DND-41 (cell line): ENCODE results near the gene ATP2A2.

Experiments used
- EZH2 ChIP-seq: IDR thresholded peaks from 3 replicates; pipeline ENCODE4 v1.6.1; 2012; ENCODE audit warnings: borderline replicate concordance, low read depth, mild to moderate bottlenecking, moderate library complexity, low read length, inconsistent platforms; ENCODE audit not compliant: severe bottlenecking
- TF ChIP-seq, protein P1 (sequence below): IDR thresholded peaks from 2 replicates; pipeline ENCODE4 v1.5.1; 2012; ENCODE audit warnings: borderline replicate concordance, low read length, moderate library complexity, mild to moderate bottlenecking; ENCODE audit not compliant: poor library complexity, severe bottlenecking; ENCODE audit errors: extremely low read depth

DNA sequence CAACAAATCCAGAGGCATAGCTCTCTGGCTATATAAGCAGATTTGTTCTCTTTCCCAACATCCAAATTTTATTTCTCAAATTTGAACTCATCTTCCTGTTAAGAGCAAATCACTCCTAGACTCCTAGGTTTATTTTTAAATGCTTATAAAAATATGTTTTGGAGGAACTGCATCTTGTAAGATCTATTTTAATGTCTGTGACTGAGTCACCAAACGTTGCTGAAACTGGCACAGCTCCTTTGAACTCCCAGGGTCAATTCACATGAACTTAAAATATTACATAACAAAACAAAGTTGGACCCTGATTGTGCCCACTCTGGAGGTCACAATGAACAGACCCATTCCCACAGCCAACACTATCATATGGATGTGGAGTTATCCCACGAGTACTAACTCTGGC is 98.6 kb downstream of the ATP2A2 start:
- TF ChIP-seq, protein P1, sequence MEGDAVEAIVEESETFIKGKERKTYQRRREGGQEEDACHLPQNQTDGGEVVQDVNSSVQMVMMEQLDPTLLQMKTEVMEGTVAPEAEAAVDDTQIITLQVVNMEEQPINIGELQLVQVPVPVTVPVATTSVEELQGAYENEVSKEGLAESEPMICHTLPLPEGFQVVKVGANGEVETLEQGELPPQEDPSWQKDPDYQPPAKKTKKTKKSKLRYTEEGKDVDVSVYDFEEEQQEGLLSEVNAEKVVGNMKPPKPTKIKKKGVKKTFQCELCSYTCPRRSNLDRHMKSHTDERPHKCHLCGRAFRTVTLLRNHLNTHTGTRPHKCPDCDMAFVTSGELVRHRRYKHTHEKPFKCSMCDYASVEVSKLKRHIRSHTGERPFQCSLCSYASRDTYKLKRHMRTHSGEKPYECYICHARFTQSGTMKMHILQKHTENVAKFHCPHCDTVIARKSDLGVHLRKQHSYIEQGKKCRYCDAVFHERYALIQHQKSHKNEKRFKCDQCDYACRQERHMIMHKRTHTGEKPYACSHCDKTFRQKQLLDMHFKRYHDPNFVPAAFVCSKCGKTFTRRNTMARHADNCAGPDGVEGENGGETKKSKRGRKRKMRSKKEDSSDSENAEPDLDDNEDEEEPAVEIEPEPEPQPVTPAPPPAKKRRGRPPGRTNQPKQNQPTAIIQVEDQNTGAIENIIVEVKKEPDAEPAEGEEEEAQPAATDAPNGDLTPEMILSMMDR, result no peak
- TF ChIP-seq EZH2, result no peak
